Thyroid gland (tissue), 4 donors: ENCODE measurements around the gene MAP3K10. TPM values are rescaled to one million over a fixed set of nuclear protein-coding genes. Genes with fewer than 3 reads are reported as not detected.
"Not testable (repeated sequence)": the region's sequence is repeated elsewhere in the genome, so short reads cannot be mapped to it uniquely, and the experiment has no call there.

ENCODE experiments used
- DNase-seq, 2 donors: peaks; one replicate each; pipeline ENCODE4 v3.0.0-alpha.2; 2019
- H3K27ac ChIP-seq, 3 donors: fragments of 200-600 bp; sonication (generic); 1 replicate in 2 of 3; 2 replicates in 1 of 3; pipeline ENCODE4 v1.5.1; 2016 to 2019; ENCODE audit warnings: mild to moderate bottlenecking in 1 of 3, moderate library complexity in 1 of 3
- H3K27me3 ChIP-seq: fragments of 200-600 bp; sonication (generic); one replicate; pipeline ENCODE4 v1.5.1; 2019
- H3K36me3 ChIP-seq, 2 donors: fragments of 200-600 bp; sonication (generic); one replicate each; pipeline ENCODE4 v1.5.1; 2016 to 2019
- H3K4me1 ChIP-seq, 2 donors: fragments of 200-600 bp; sonication (generic); one replicate each; pipeline ENCODE4 v1.5.1; 2017 to 2019
- H3K4me3 ChIP-seq, 3 donors: fragments of 200-600 bp; sonication (generic); replicated peaks in 1 of 3; 1 replicate in 2 of 3; 2 replicates in 1 of 3; pipeline ENCODE4 v1.5.1; 2016; ENCODE audit warnings: mild to moderate bottlenecking in 1 of 3
- H3K9me3 ChIP-seq: fragments of 200-600 bp; sonication (generic); one replicate; pipeline ENCODE4 v1.5.1; 2017
- CTCF ChIP-seq, 6 experiments: fragments of 200-600 bp in 3 of 6; fragments of 450-650 bp in 3 of 6; sonication (generic) in 3 of 6; IDR thresholded peaks; one replicate each; pipeline ENCODE4 v1.5.1; 2016 to 2019; ENCODE audit warnings: antibody characterized with exemption in 6 of 6, mild to moderate bottlenecking in 2 of 6, inconsistent platforms in 1 of 6, moderate library complexity in 1 of 6
- POLR2A ChIP-seq, 2 donors: fragments of 450-650 bp; IDR thresholded peaks; one replicate each; pipeline ENCODE4 v1.6.1; 2017; ENCODE audit warnings: antibody characterized with exemption in 2 of 2, mild to moderate bottlenecking in 2 of 2, moderate library complexity in 1 of 2
- WGBS, 2 donors: methylation state at CpG; one replicate each; pipeline ENCODE4 v1.1.5; 2017; 5-methylcytosine and 5-hydroxymethylcytosine counted together
- intact Hi-C: fragments of 100-400 bp; cut with DNase I; formaldehyde crosslinking; loops from one replicate; pipeline ENCODE4 v1.15.1; 2023
- total RNA-seq, 4 donors: library from RNA; depleted of rRNA; stranded (reverse); fragments of >200 nt; gene quantifications; one replicate each; pipeline ENCODE4 v1.2.3, GENCODE V29; 2016

MAP3K10 gene
- total RNA-seq, 4 donors from 2014 or later, result 9.1 to 19.6 (median 15.9) TPM

GRCh38 chr19:40217027-40217810 lies 26.0 kb downstream of the MAP3K10 start:
- Histone ChIP-seq H3K36me3 (no peaks in the 10 kb centered on the region), H3K4me1 (peaks cover 0 to 22% of the 10 kb centered on the region in 2 donors), H3K27me3 (no peaks in the 10 kb centered on the region), H3K27ac (no peak overlapping the region), H3K4me3 (no peak overlapping the region), H3K9me3 (no peaks in the 10 kb centered on the region)
- DNase-seq, result peak; percentile 74 to 84
- intact Hi-C loops, result no loop called here
- TF ChIP-seq CTCF (IDR thresholded peaks at IDR 0.05) (peak in 4 of 6 experiments; percentile 24 to 43 (median 34)), POLR2A (IDR thresholded peaks at IDR 0.05) (peak in 1 of 2 donors; percentile 17)
- 8% methylated on average over 13 to 17 of the region's 54 CpGs for WGBS, 2 donors

- TF ChIP-seq CTCF (IDR thresholded peaks at IDR 0.05), result no peak
- no peak for TF ChIP-seq POLR2A (IDR thresholded peaks at IDR 0.05)
Observed at GRCh38 chr19:40217934-40218890, 27.0 kb downstream of the MAP3K10 start, which contains the start of gene TTC9B. Gene TTC9B, minus strand, starts transcription at chr19:40218384. Its CDS starts 3 bp downstream, at chr19:40218381.

GRCh38 chr19:40219029-40219428 lies 27.8 kb downstream of the MAP3K10 start:
- DNase-seq, H3K4me3 ChIP-seq, H3K9me3 ChIP-seq, H3K36me3 ChIP-seq, H3K27ac ChIP-seq, H3K27me3 ChIP-seq, intact Hi-C loops: not testable (repeated sequence)
- H3K4me1 ChIP-seq, result peaks cover 0 to 22% of the 10 kb centered on the region in 2 donors
- 82 to 90% methylated on average over 4 of the region's 4 CpGs for WGBS, 2 donors

More at GRCh38 chr19:40217934-40218890, 27.0 kb downstream of the MAP3K10 start, which contains the start of gene TTC9B:
- no peaks in the 10 kb centered on the region for H3K36me3 ChIP-seq
- DNase-seq, result no peak
- 8 to 18% methylated on average over 10 to 27 of the region's 75 CpGs for WGBS, 2 donors
- H3K4me1 ChIP-seq, result peaks cover 0 to 22% of the 10 kb centered on the region in 2 donors
- no peak within 1 kb of the TSS for H3K4me3 ChIP-seq
- intact Hi-C loops, result no loop called here
- H3K27ac ChIP-seq, result no peak within 1 kb of the TSS
- H3K27me3 ChIP-seq, result no peaks in the 10 kb centered on the region
- H3K9me3 ChIP-seq, result no peaks in the 10 kb centered on the region

- WGBS, 2 donors, result 20 to 36% methylated on average over 7 to 8 of the region's 8 CpGs
- no peak overlapping the region for H3K4me3 ChIP-seq
- no peaks in the 10 kb centered on the region for H3K9me3 ChIP-seq
- no peak for TF ChIP-seq CTCF (IDR thresholded peaks at IDR 0.05)
- no peak for TF ChIP-seq POLR2A (IDR thresholded peaks at IDR 0.05)
- H3K27ac ChIP-seq, result no peak overlapping the region
- no peaks in the 10 kb centered on the region for H3K36me3 ChIP-seq
- H3K27me3 ChIP-seq, result no peaks in the 10 kb centered on the region
- DNase-seq, result peak in 1 of 2 donors; percentile 33
- peaks cover 0 to 22% of the 10 kb centered on the region in 2 donors for H3K4me1 ChIP-seq
- intact Hi-C loops, result loop anchor here (5.0 kb wide), 1 partner anchor 82 kb away; no protein-coding TSS in a partner anchor
Observed at GRCh38 chr19:40219721-40220276, 28.6 kb downstream of the MAP3K10 start.

GRCh38 chr19:40220674-40221073 lies 29.4 kb downstream of the MAP3K10 start:
- Histone ChIP-seq H3K4me1 (peaks cover 0 to 24% of the 10 kb centered on the region in 2 donors), H3K27me3 (no peaks in the 10 kb centered on the region), H3K9me3 (no peaks in the 10 kb centered on the region), H3K4me3 (no peak overlapping the region), H3K27ac (no peak overlapping the region), H3K36me3 (no peaks in the 10 kb centered on the region)
- WGBS, 2 donors, result 92 to 93% methylated on average over 9 of the region's 9 CpGs
- no peak for DNase-seq
- intact Hi-C loops, result loop anchor here (5.0 kb wide), 1 partner anchor 83 kb away; no protein-coding TSS in a partner anchor
- TF ChIP-seq POLR2A (IDR thresholded peaks at IDR 0.05) (no peak), CTCF (IDR thresholded peaks at IDR 0.05) (no peak)
